ENCODE measurements around the gene HMG20A.

The HMG20A gene

GRCh38 chr15:77525907-77526594, 105.4 kb downstream of the HMG20A start:
- DNase-seq, result no peak

- DNase-seq, result no peak
Observed at GRCh38 chr15:77526595-77527163, 106.0 kb downstream of the HMG20A start.

- DNase-seq, result no peak
Observed at GRCh38 chr15:77527164-77527778, 106.6 kb downstream of the HMG20A start.

- DNase-seq, result no peak
Observed at GRCh38 chr15:77527831-77528231, 107.1 kb downstream of the HMG20A start.

- DNase-seq, result no peak
Observed at GRCh38 chr15:77528290-77528967, 107.7 kb downstream of the HMG20A start.

- no peak for DNase-seq
Observed at GRCh38 chr15:77528968-77529319, 108.3 kb downstream of the HMG20A start.

- DNase-seq, result no peak
Observed at GRCh38 chr15:77529394-77530159, 108.9 kb downstream of the HMG20A start.

- no peak for DNase-seq
Observed at GRCh38 chr15:77530576-77530975, 109.9 kb downstream of the HMG20A start.

- no peak for DNase-seq
Observed at GRCh38 chr15:77531191-77532000, 110.7 kb downstream of the HMG20A start.

- DNase-seq, result no peak
Observed at GRCh38 chr15:77532067-77532710, 111.5 kb downstream of the HMG20A start.

GRCh38 chr15:77532846-77533245, 112.2 kb downstream of the HMG20A start:
- DNase-seq, result no peak

- no peak for DNase-seq
Observed at GRCh38 chr15:77533578-77534430, 113.1 kb downstream of the HMG20A start.
